NCI-H1105 (cell line): Measurements from ENCODE around the gene ALOX5AP.

Source experiments
- DNase-seq: peaks from one replicate; lab custom pipeline; 2025; lab: John Stamatoyannopoulos, UW

The ALOX5AP gene

DNA sequence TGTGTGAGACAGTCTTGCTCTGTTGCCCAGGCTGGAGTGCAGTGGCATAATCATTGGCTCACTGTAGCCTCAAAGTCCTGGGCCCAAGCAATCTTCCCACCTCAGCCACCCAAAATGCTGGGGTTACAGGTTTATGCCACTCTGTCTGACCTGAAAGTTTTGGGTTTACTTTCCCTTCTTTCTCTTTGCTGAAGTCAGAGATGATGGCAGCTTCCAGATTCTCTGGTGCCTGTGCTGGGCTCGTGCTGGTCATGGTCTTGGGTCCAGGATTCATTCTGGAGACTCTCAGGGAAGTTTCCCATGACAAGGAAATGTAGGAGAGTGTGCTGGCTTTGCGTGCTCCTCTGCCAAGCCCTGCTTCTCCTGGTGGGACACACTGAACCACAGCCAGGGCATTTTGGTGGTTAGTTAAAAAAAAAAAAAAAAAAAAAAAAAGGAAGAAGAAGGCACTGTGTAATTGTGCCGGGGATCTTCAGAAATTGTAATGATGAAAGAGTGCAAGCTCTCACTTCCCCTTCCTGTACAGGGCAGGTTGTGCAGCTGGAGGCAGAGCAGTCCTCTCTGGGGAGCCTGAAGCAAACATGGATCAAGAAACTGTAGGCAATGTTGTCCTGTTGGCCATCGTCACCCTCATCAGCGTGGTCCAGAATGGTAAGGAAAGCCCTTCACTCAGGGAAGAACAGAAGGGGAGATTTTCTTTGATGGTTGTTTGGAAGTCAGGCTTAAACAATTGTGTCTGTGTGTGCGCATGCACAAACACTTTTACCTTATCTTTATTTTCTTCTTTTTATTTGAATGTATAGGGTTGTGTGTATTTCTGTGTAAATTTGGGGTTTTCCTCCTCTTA lies at the start of gene ALOX5AP:
Gene ALOX5AP (plus strand): TSS at position 519 of the 847 bp plus-strand sequence. CDS start 63 bp downstream, at position 582.
- DNase-seq: no peak

GRCh38 chr13:30685987-30686386 lies 49.4 kb upstream of the ALOX5AP start:
- no peak for DNase-seq

DNA sequence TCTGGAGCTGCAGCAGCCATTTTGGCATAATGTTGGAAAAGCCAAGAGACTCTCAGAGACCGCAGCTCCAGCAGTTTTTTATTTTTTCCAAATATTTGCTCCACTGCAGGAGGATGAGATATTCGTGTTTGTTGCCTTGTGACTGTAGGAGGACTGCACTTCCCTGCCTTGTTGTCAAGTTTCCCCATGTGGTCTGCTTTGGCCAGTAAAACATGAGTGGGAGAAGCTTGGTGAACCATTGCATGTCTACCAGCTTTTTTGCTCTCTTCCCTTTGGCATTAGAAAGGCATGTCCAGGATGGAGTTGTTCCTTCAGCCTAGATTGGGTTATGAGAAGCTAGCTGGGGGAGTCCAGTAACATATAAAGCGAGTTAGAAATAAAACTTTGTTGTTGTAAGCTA lies 47.7 kb upstream of the ALOX5AP start:
- DNase-seq: no peak

DNA sequence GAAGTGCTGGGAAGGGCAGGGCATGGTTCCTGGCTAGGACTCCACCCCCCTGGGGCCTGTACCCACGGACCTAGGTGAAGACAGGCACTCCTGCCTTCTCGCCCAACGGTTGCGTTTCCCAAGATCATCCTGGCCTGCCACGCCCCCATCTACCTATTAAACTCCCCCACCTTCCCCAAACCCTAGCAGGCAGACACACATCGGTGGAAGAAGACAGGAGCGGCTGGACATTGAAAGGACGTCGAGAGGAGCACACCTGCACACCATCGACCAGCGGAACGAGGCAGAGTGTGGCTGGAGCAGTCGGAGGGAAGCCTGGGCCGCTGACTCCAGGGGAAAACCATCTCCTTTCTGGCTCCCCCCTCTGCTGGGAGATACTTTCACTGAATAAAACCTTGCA lies 45.6 kb upstream of the ALOX5AP start:
- no peak for DNase-seq

DNA sequence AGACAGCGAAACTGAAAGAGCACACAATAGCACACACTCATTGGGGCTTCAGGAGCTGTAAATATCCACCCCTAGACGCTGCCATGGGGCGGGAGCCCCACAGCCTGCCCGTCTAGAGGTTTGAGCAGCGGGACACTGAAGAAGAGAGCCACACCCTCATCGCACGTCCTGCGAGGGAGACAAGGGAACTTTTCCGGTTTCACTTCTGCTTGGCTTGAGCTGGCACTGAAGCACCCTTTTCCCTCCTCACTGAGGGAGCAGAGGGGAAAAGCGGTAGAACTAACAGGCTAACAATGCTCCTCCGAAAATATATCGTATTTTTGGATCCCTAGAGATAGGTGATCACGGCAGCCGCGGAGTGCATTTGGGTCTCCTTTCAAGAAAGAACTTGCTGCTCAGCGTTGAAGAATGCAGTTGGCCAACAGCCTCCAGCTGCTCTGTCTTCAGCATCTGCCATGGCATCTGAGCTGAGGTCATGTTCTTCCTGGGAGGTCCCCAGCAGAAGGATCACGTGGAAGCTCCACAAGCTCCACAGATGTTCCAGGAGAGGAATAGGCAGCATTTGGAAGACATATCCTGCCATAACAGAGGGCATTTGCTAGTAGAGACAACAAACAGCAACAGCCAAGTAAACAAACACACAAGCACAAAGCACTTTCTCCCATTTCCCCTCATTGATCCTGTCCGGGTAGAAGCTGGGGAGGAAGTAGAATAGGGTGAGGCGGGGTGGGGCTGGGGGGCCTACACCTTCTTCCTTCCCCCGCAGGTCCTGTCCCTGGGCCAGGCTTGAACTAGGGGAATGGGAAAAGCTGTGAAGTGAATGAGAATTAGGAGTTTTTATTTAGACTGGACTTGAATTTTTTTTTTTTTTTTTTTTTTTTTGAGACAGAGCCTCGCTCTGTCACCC lies 44.8 kb upstream of the ALOX5AP start:
- no peak for DNase-seq

GRCh38 chr13:30692113-30692512 lies 43.2 kb upstream of the ALOX5AP start:
- no peak for DNase-seq

DNA sequence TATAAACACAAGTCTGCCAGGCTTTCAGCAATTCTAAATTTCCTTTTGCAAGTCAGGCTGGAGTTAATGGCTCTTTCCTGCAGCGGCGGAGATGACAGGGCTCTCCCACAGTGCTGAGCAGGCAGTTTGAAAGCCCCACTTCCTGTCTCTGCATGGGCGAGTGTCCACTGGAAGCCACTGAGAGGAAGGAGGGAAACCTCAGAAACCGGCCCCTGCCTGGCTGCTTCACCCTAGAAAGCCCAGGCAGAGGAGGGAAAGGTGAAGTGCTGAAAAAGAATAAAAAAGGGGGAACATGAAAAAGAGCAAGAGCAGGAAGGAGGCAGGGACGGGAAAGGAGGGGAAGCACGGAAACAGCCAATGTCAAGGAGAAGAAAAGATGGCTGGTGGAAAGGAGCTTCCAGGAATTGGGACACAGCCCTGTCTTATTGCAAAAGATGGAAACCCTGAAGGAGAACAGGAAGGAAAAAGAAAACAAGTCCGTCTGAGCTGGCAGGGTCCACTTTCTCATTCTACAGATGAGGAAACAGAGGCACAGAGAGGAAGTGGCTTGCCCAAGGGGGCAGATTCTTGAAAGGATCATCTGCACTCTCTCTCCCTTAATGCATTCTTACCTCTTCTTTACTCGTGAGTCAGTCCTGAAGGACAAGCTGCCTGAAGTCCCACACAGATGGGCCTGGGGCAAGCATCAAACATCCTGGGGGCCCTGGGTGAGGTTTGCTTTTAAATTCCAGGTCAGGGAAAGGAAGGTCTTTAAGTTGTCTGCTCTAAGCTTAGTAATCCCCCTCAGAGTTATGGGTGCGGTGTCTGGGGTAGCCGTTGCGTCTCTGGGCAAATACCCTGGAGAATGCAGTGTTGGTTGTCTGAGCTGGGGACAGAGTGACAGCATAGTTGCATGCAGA lies 38.8 kb upstream of the ALOX5AP start:
- DNase-seq: no peak

- no peak for DNase-seq
Measured at GRCh38 chr13:30697177-30697953, 38.0 kb upstream of the ALOX5AP start.

DNA sequence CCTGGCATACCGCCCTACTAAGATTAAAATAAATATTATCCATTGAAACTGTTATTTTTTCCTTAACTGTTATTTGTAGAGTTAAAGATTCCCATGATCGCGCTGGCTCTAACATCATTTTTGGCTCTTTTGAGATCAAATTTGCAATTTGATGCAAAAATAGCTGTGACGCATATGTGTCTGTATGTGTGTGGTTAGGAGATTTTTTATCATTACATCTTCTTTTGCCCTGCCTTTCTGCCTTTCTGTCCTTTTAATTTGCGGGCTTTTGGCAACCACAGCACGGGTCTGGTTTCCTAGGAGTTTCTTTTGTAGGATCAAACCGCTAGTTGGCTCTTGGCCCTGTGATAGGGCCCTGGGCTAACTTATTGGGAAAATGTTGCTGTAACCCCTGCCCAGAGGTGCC lies 37.3 kb upstream of the ALOX5AP start:
- no peak for DNase-seq

DNA sequence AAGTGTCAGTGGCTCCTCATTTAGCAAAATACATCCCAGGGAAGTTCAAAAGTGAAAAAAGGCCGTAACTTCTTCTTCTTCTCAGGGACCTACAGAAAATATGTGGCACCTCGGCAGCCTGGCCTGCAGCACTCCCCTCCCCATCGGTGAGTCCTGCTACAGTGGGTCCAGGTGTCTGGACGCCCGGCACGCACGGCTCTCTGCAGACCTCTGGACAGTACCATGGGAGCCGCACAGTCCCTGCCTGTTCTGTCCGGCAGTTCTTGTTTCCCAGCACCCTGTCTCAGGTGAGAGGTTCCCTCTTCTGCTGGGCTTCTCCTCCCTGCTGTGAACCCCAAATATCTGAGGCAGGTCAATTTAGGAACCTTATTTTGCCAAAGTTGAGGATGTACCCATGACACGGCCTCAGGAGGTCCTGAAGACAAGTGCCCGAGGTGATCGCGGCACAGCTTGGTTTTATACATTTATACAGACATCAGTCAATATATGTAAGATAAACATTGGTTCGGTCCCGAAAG lies 36.8 kb upstream of the ALOX5AP start:
- DNase-seq: no peak

DNA sequence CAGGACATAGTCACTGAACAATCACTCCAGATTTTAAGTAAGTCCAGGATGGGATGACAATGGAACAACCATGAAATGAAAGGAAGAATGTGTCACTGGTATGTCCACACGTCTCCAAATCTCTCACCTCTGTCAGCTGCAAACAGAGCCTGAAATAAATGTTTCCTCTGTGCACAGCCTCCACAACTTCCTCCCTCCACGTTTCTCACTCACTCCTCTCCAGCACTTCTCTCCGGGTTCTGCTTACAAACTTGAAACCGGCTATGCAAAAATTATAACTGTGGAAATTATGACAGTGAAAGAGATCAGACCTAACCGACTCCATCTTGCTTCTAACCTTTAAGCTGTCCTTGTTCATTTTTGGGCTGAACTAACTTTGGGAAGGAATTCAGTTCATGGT lies 35.0 kb upstream of the ALOX5AP start:
- no peak for DNase-seq

- no peak for DNase-seq
Measured at GRCh38 chr13:30702006-30702405, 33.3 kb upstream of the ALOX5AP start.

GRCh38 chr13:30704596-30704995 lies 30.7 kb upstream of the ALOX5AP start:
- DNase-seq: no peak

DNA sequence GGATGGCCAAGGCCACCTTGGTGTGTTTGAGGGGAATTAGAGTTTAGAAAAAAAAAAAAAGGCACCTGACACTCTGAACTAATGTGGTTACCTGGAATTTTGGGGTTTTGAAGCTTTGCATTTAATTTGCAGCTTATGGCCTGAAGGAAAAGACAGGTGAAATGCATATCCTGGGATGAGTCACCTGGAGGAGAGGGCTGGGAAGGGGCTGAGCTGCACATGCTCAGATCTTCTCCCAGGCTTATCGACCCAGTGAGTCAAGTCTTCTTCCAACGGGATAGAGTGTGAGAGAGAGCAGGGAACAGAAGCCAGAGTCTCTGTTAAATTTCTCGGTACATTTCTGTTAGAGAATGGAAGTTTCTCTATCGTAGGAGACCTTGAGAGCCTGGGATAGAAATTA lies 29.7 kb upstream of the ALOX5AP start:
- no peak for DNase-seq

DNA sequence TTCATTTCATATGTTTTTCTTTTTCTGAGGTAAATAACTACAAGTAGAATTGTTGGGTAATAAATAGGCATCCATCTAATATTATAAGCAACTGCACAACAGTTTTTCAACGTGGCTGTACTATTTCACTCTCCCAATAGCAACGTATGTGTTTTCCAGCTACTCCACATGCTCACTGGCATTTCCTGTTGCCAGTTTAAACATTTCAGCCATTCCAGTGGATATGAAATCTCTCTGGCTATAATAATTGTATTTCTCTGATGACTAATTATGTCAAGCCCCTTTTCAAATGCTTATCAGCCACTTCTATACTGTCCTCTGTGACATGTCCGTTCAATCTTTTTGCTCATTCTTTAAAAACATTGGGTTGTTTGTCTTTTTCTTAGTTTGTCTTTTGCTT lies 26.8 kb upstream of the ALOX5AP start:
- DNase-seq: no peak

DNA sequence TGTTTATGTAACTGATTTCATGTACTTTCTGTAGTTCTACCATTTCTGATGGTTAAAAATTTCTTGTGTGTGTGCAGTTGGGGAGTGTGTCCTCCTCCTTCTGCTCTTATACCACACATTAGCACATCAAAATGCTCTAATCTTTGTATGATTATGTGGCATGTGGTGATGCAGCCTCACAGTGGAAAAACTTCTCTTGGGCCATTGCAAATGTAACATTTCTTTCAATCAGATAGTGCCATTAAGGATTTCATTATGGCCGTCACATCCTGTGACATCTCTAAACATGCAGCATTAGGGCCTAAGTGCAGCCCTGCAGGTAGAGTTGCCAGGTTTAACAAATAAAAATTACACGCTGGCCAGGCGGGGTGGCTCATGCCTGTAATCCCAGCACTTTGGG lies 24.9 kb upstream of the ALOX5AP start:
- DNase-seq: no peak

GRCh38 chr13:30711375-30711774 lies 24.0 kb upstream of the ALOX5AP start:
- DNase-seq: no peak

DNA sequence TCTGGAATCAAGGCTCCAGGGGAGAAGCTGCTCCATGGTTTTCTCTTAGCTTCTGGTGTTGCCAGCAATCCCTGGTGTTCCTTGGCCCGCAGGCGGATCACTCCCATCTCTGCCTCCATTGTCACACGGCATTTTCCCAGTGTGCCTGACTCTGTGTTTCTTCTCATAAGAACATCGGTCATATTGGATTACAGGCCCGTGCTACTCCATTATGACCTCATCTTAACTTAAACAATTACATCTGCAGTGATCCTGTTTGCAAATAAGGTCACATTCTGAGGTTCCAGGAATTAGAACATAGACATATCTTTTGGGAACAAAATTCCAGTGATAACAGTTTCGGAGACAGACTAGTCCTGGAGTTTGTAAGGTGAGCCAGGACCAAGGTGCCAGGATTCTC lies 23.5 kb upstream of the ALOX5AP start:
- DNase-seq: no peak

DNA sequence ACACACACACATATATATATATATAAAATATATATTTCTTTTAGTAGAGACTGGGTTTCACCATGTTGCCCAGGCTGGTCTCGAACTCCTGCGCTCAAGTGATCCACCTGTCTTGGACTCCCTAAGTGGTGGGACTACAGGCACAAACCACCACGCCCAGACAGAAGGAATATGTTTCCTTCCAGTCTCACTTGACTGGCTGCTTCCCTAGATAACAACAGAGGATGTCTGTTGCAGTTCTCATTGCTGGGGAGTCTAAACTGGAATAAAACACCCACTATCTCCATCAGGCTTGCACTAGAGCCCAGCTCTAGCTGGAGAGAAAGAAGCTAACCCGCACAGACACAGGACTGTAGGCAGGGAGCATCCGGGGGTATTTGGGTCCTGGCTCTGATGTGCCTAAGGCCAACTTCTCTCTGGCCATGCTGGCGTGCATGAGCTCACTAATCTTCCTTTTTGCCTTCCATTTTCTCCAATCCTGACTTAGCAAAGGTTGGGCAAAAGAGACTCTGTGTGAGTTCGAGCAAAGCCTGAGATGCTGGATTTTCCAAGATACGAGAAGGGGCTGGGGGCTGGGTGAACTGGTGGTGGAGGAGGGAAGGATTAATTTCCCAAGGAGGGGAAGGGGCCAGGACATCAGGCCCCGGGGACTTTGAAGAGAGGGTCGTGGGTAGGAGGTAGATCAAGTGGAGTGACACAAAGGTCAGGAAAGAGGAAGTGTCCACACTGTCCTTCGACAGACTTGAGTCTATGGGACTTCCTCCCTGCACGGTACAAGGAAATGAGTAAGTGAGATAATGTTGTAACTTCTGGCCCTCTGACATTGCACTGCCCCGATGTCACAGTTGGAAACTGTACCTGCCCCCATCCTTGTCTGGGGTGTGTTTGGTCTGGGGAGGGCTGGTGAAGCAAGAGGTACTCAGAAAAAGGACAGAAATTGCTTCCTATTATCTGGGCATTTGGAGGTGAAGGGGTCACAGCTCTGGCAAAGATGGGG lies 22.5 kb upstream of the ALOX5AP start:
- no peak for DNase-seq
